Erythroblast (primary cell): ENCODE measurements around the gene LKAAEAR1.

Source experiments
- GATA1 ChIP-seq: IDR thresholded peaks from 2 replicates; pipeline ENCODE4 v1.6.1; 2011; ENCODE audit warnings: low read depth, mild to moderate bottlenecking, control low read depth, low read length, moderate library complexity
- POLR2A ChIP-seq: IDR thresholded peaks from 2 replicates; pipeline ENCODE4 v1.6.1; 2011; ENCODE audit warnings: mild to moderate bottlenecking, low read length

- TF ChIP-seq POLR2A (no peak), GATA1 (no peak)
Observed at GRCh38 chr20:64051561-64052325, 32.5 kb downstream of the LKAAEAR1 start.
